Pancreas (tissue), 10 donors: ENCODE results near the gene SMIM17. TPM values are rescaled to one million over a fixed set of nuclear protein-coding genes. Genes with fewer than 3 reads are reported as not detected.
"Not testable (repeated sequence)": the region's sequence is repeated elsewhere in the genome, so short reads cannot be mapped to it uniquely, and the experiment has no call there.

Source experiments
- ATAC-seq, 4 donors: fragments of 200-7000 bp; cut with Tn5 transposase; one replicate each; pipeline versions ENCODE4 v1.8.0 to v1.9.1; 2020; ENCODE audit warnings: mild to moderate bottlenecking in 4 of 4, moderate library complexity in 4 of 4
- DNase-seq, 6 donors: peaks; one replicate each; pipeline ENCODE4 v3.0.0-alpha.2; 2020
- FAIRE-seq: peaks from 2 replicates; lab custom pipeline; 2012; peaks lifted over from hg19 to GRCh38; lab: Jason Lieb, UNC
- H3K27ac ChIP-seq, 4 donors: fragments of 200-600 bp; sonication (generic); 1 replicate in 3 of 4; 2 replicates in 1 of 4; pipeline versions ENCODE4 v1.5.0 to v1.8.0; 2020
- H3K27me3 ChIP-seq, 4 donors: fragments of 200-600 bp; one replicate each; pipeline ENCODE4 v1.8.0; 2021
- H3K36me3 ChIP-seq, 3 donors: fragments of 200-600 bp; sonication (generic) in 1 of 3; one replicate each; pipeline versions ENCODE4 v1.5.0 to v1.8.0; 2020 to 2021
- H3K4me1 ChIP-seq, 3 donors: fragments of 200-600 bp; one replicate each; pipeline ENCODE4 v1.8.0; 2021
- H3K4me3 ChIP-seq, 4 donors: fragments of 200-600 bp; sonication (generic) in 2 of 4; one replicate each; pipeline versions ENCODE4 v1.5.0 to v1.8.0; 2020 to 2021
- H3K9me3 ChIP-seq, 4 donors: fragments of 200-600 bp; one replicate each; pipeline ENCODE4 v1.8.0; 2021
- CTCF ChIP-seq, 4 donors: fragments of 200-600 bp; sonication (generic) in 3 of 4; IDR thresholded peaks; one replicate each; pipeline versions ENCODE4 v1.5.0 to v1.8.0; 2021; ENCODE audit warnings: antibody characterized with exemption in 4 of 4
- WGBS, 2 donors: extraction: QIAGEN DNeasy Blood & Tissue Kit; methylation state at CpG; one replicate each; pipeline ENCODE4 v1.1.7; 2013; 5-methylcytosine and 5-hydroxymethylcytosine counted together
- intact Hi-C, 3 donors: fragments of 100-400 bp; cut with DNase I; formaldehyde crosslinking; loops; one replicate each; pipeline versions ENCODE4 v1.11.1 to v1.14.2; 2022
- polyA plus RNA-seq, 2 donors: library from polyadenylated mRNA; stranded (reverse); fragments of 200-250 nt; gene quantifications; one replicate each; pipeline ENCODE4 v1.2.3, GENCODE V29; 2013
- total RNA-seq, 6 donors: library from RNA; stranded (reverse); fragmentation: NEBNext Ultra II Directional in 4 of 6; extraction: Animal tissue kit (Norgen Biotek cat#: 25700) in 4 of 6; gene quantifications; one replicate each; pipeline versions ENCODE4 v1.2.1 to v1.2.4, GENCODE V29; 2021 to 2023
- donor health status: healthy with polysubstance abuse.
- donor health status: DM: no; HTN: no; CAD: no; lungs with moderate emphysema.
- donor health status: DM: no; HTN: no; CAD: no.
- donor health status: control.
- donor health status: control.
- donor health status: Bipolar disorder and iron deficiency.
- donor health status: DM: yes; HTN: yes; CAD: no.
- donor health status: DM: no; HTN: no; CAD: no.
- donor health status: DM: no; HTN: no; CAD: no.
- donor health status: DM: yes; HTN: yes; CAD: no.

The SMIM17 gene
- total and polyA plus RNA-seq, 8 donors: 0.09 to 0.24 (median 0.18) TPM; not detected in 4

GRCh38 chr19:56670961-56671612 is 28.1 kb downstream of the SMIM17 start:
- DNase-seq (peak in 5 of 6 donors; percentile 49 to 76 (median 69)), ATAC-seq (peak; percentile 61 to 82 (median 74)), FAIRE-seq (no peak)
- Histone ChIP-seq H3K4me3 (peak overlapping the region; percentile 18 to 61 (median 47)), H3K4me1 (no peaks in the 10 kb centered on the region), H3K9me3 (no peaks in the 10 kb centered on the region), H3K27me3 (no peaks in the 10 kb centered on the region), H3K36me3 (no peaks in the 10 kb centered on the region), H3K27ac (peak overlapping the region in 2 of 4 donors; percentile 31 to 44)
- intact Hi-C loops: no loop called here
- WGBS, 2 donors: 12% methylated on average over 35 of the region's 35 CpGs
- no peak for TF ChIP-seq CTCF (IDR thresholded peaks at IDR 0.05)

- peak in 1 of 4 donors; percentile 15 for TF ChIP-seq CTCF (IDR thresholded peaks at IDR 0.05)
- no peaks in the 10 kb centered on the region for H3K27me3 ChIP-seq
Observed at GRCh38 chr19:56671613-56671994, 28.6 kb downstream of the SMIM17 start, which contains the start of gene ZNF835. TSS of gene ZNF835 (minus strand) at chr19:56671757. CDS start at chr19:56665198, 6,559 bp downstream.

GRCh38 chr19:56672610-56673009 is 29.7 kb downstream of the SMIM17 start:
- WGBS, 2 donors: 54 to 67% methylated on average over 2 of the region's 2 CpGs
- H3K27me3 ChIP-seq, DNase-seq, H3K36me3 ChIP-seq, H3K4me3 ChIP-seq, intact Hi-C loops, ATAC-seq, H3K9me3 ChIP-seq, H3K27ac ChIP-seq, FAIRE-seq, H3K4me1 ChIP-seq: not testable (repeated sequence)

More at GRCh38 chr19:56671613-56671994, 28.6 kb downstream of the SMIM17 start, which contains the start of gene ZNF835:
- ATAC-seq (peak; percentile 90 to 96 (median 95)), FAIRE-seq (no peak), DNase-seq (peak; percentile 83 to 95 (median 88))
- no peaks in the 10 kb centered on the region for H3K4me1 ChIP-seq
- no peaks in the 10 kb centered on the region for H3K36me3 ChIP-seq
- peak within 1 kb of the TSS; percentile 18 to 61 (median 47) for H3K4me3 ChIP-seq
- intact Hi-C loops: no loop called here
- peak within 1 kb of the TSS in 2 of 4 donors; percentile 31 to 44 for H3K27ac ChIP-seq
- no peaks in the 10 kb centered on the region for H3K9me3 ChIP-seq
- WGBS, 2 donors: 0 to 3% methylated on average over 32 of the region's 32 CpGs

GRCh38 chr19:56678205-56678604 is 35.2 kb downstream of the SMIM17 start:
- intact Hi-C loops: no loop called here
- no peak for ATAC-seq
- 71 to 76% methylated on average over 8 of the region's 8 CpGs for WGBS, 2 donors
- Histone ChIP-seq H3K4me3 (no peak overlapping the region), H3K9me3 (no peaks in the 10 kb centered on the region), H3K27ac (no peak overlapping the region), H3K4me1 (no peaks in the 10 kb centered on the region), H3K27me3 (no peaks in the 10 kb centered on the region), H3K36me3 (no peaks in the 10 kb centered on the region)
- DNase-seq: no peak
- FAIRE-seq: no peak
- no peak for TF ChIP-seq CTCF (IDR thresholded peaks at IDR 0.05)

- no peak for TF ChIP-seq CTCF (IDR thresholded peaks at IDR 0.05)
- Histone ChIP-seq H3K36me3 (no peaks in the 10 kb centered on the region), H3K4me1 (no peaks in the 10 kb centered on the region), H3K27ac (no peak overlapping the region), H3K4me3 (no peak overlapping the region), H3K27me3 (no peaks in the 10 kb centered on the region), H3K9me3 (no peaks in the 10 kb centered on the region)
- intact Hi-C loops: no loop called here
- WGBS, 2 donors: 79 to 81% methylated on average over 8 of the region's 8 CpGs
- no peak for FAIRE-seq
- DNase-seq: no peak
- no peak for ATAC-seq
Observed at GRCh38 chr19:56681702-56682101, 38.7 kb downstream of the SMIM17 start.
